HepG2 (cell line): ENCODE measurements around the gene UTP25. TPM values are rescaled to one million over a fixed set of nuclear protein-coding genes. Genes with fewer than 3 reads are reported as not detected.
A peak's percentile ranks its signal among the peaks of the same experiment; 100 is the strongest.

ENCODE experiments used
- ATAC-seq: fragments of 200-7000 bp; cut with Tn5 transposase; 3 replicates; pipeline ENCODE4 v1.9.1; 2020; ENCODE audit warnings: mild to moderate bottlenecking, moderate library complexity
- BruUV-seq: library from RNA; stranded (reverse); fragments of 400-500 nt; replicated peaks from 2 replicates; lab custom pipeline; 2021; lab: Mats Ljungman, UMichigan
- CTCF ChIA-PET: fragments of 300-600 bp; formaldehyde crosslinking; extraction: SDS; loops from one replicate; lab custom pipeline; 2021; ENCODE audit warnings: low total read pairs, inconsistent platforms, low intra/inter-chr PET ratio; lab: Yijun Ruan, JAX
- POLR2A ChIA-PET: fragments of 350-600 bp; sonication (Branson Sonifier 250); formaldehyde crosslinking; loops from one replicate; lab custom pipeline; 2020; ENCODE audit warnings: antibody characterized with exemption, inconsistent platforms; lab: Yijun Ruan, JAX
- DNase-seq: peaks from one replicate; pipeline ENCODE4 v3.0.0-alpha.2; 2015; ENCODE audit warnings: low spot score
- FAIRE-seq: peaks from 3 replicates; lab custom pipeline; 2011; peaks lifted over from hg19 to GRCh38; lab: Jason Lieb, UNC
- H2AFZ ChIP-seq: one replicate; pipeline ENCODE4 v1.6.1; 2011; ENCODE audit warnings: low read length, inconsistent platforms
- H3K27ac ChIP-seq: fragments of 300-600 bp; 3 replicates; pipeline ENCODE4 v1.8.0; 2011; ENCODE audit warnings: mixed run types, mild to moderate bottlenecking, mixed read lengths, low read length, inconsistent platforms; ENCODE audit not compliant: insufficient read depth; ENCODE audit errors: extremely low read length
- H3K27me3 ChIP-seq, 2 experiments: fragments of 200-600 bp in 1 of 2; 2 replicates in 1 of 2; 3 replicates in 1 of 2; pipeline versions ENCODE4 v1.6.0 to v1.8.0; 2011; ENCODE audit warnings: low read length in 2 of 2, mild to moderate bottlenecking in 2 of 2, moderate library complexity in 2 of 2, inconsistent platforms in 1 of 2; ENCODE audit not compliant: insufficient read depth in 2 of 2, control insufficient read depth in 1 of 2
- H3K36me3 ChIP-seq, 2 experiments: fragments of 200-600 bp in 1 of 2; replicated peaks in 1 of 2; 2 replicates in 1 of 2; 3 replicates in 1 of 2; pipeline versions ENCODE4 v1.5.1 to v1.8.0; 2011; ENCODE audit warnings: low read length in 2 of 2, inconsistent platforms in 1 of 2; ENCODE audit not compliant: insufficient read depth in 2 of 2, control insufficient read depth in 1 of 2
- H3K4me1 ChIP-seq: 2 replicates; pipeline ENCODE4 v1.5.1; 2012; ENCODE audit warnings: low read length, inconsistent platforms; ENCODE audit not compliant: insufficient read depth
- H3K4me2 ChIP-seq: 2 replicates; pipeline ENCODE4 v1.6.0; 2011; ENCODE audit warnings: low read depth, low read length, inconsistent platforms
- H3K4me3 ChIP-seq, 3 experiments: fragments of 200-600 bp in 1 of 3; sonication (generic), shearing (Covaris generic) in 1 of 3; replicated peaks in 1 of 3; 2 replicates each; pipeline ENCODE4 v1.5.1; 2011 to 2016; ENCODE audit warnings: low read length in 3 of 3, inconsistent platforms in 2 of 3, low read depth in 2 of 3, mild to moderate bottlenecking in 2 of 3, control low read depth in 1 of 3, mixed read lengths in 1 of 3; ENCODE audit not compliant: insufficient read depth in 1 of 3
- H3K79me2 ChIP-seq: one replicate; pipeline ENCODE4 v1.6.1; 2011; ENCODE audit warnings: low read length, inconsistent platforms; ENCODE audit not compliant: insufficient read depth
- H3K9ac ChIP-seq: 2 replicates; pipeline ENCODE4 v1.6.0; 2011; ENCODE audit warnings: mild to moderate bottlenecking, low read depth, low read length, inconsistent platforms; ENCODE audit not compliant: insufficient read depth
- H3K9me3 ChIP-seq: 2 replicates; pipeline ENCODE4 v1.5.1; 2012; ENCODE audit warnings: mild to moderate bottlenecking, low read length
- H4K20me1 ChIP-seq: 2 replicates; pipeline ENCODE4 v1.6.0; 2011; ENCODE audit warnings: inconsistent platforms, mild to moderate bottlenecking, low read length, moderate library complexity; ENCODE audit not compliant: insufficient read depth
- FOSL2 ChIP-seq: sonication (generic); formaldehyde crosslinking; IDR thresholded peaks from 2 replicates; pipeline ENCODE4 v1.4.0; 2020; ENCODE audit warnings: missing genetic modification reagents
- ZNF644 ChIP-seq: IDR thresholded peaks from 2 replicates; pipeline ENCODE4 v1.6.1; 2016; ENCODE audit warnings: low read depth
- WGBS: methylation state at CpG from one replicate; pipeline ENCODE4 v1.1.6; 2017; ENCODE audit warnings: low lambda C conversion rate; 5-methylcytosine and 5-hydroxymethylcytosine counted together
- in situ Hi-C: cut with HindIII; loops from 2 replicates; pipeline ENCODE4 v1.10.0; 2017; ENCODE audit warnings: low pct_unique_long_range_greater_than_20kb; ENCODE audit not compliant: extremely low pct_ligation_motif_present
- intact Hi-C: fragments of 100-400 bp; cut with micrococcal nuclease; formaldehyde crosslinking; loops from one replicate; pipeline ENCODE4 v1.10.0; 2022; ENCODE audit not compliant: unreplicated experiment
- polyA plus RNA-seq, 8 experiments: library from polyadenylated mRNA; depleted of rRNA in 3 of 8; stranded (reverse) in 7 of 8; unstranded in 1 of 8; fragments of >200 nt; fragmentation: Illumina TruSeq in 4 of 8; extraction: Trizol in 4 of 8; gene quantifications; 2 replicates each; pipeline versions ENCODE4 v1.2.1 to v1.2.3, GENCODE V29; 2011 to 2016; ENCODE audit warnings: low read depth in 4 of 8, missing spikeins in 1 of 8, mixed read lengths in 1 of 8; ENCODE audit not compliant: insufficient read depth in 1 of 8
- total RNA-seq, 5 experiments: library from RNA; depleted of rRNA; stranded (reverse); fragments of >200 nt; fragmentation: Illumina TruSeq; extraction: Trizol; gene quantifications; 2 replicates each; pipeline ENCODE4 v1.2.3, GENCODE V29; 2016; ENCODE audit warnings: low read depth in 1 of 5
- TF ChIP-seq, protein P1 (sequence below): IDR thresholded peaks from 2 replicates; pipeline ENCODE4 v1.6.1; 2016; ENCODE audit warnings: low read depth, missing genetic modification reagents, missing compliant biosample characterization
- TF ChIP-seq, protein P2 (sequence below): IDR thresholded peaks from 2 replicates; pipeline ENCODE4 v1.4.0; 2020; ENCODE audit warnings: mild to moderate bottlenecking, missing genetic modification reagents

UTP25 gene
- total and polyA plus RNA-seq, 2 of the 13 experiments (the other 11 are each of a cell fraction or from before 2014, with no cell fraction given), result 4.8 to 5.7 TPM

DNA sequence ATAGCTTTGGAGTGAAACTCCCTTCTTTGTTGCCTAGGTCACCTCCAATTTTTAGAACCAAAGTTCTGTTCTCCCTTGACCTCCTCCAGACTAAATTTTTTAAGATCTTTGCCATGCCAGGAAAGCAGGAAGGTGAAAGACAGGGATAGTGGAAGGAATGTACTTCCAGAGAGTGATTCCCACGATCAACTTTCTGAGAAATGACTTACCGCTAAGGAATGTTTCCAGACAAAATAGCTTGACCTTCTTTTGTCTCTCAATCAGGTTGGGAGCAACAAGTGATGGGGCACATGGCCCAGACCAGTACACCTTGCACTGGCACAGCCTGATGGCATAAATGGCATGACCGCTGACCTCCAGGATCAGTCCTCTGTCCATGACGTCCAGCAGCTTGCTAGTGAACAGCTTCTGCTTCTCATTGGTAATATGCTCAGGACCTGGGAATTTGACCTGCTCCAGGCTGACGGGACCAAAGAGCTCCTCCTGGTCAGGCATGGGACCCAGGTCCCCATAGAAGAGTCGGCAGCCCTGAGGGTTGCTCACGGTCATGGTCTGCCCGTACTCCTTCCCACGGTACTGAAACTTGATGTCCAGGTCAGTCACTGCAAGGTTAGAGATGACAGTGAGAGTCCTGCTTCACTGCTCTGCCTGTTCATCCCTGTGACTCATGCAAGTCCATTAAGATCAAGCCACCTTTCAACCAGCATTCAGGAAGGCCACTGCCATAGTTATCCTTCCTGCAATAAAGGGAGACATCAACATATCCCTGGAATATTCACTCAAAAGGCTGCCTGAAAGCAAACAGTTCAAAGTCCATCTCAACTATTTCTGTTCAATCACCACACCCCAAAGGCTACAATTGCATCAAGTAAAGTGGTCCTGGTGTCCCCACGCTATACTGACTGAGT lies 37.2 kb upstream of the UTP25 start:
- no peak overlapping the region for H3K27ac ChIP-seq
- ChIA-PET POLR2A (no interaction called here), CTCF (no interaction called here)
- no TSS peak for BruUV-seq
- peak overlapping the region; percentile 26; the same call in 1 of the 2 replicates for H3K4me2 ChIP-seq
- peaks cover 11% of the 10 kb centered on the region for H3K4me1 ChIP-seq
- H3K9ac ChIP-seq, result no peak overlapping the region
- peak; percentile 80 for ATAC-seq
- H3K4me3 ChIP-seq, result no peak overlapping the region
- no peaks in the 10 kb centered on the region for H3K36me3 ChIP-seq
- H2AFZ ChIP-seq, result no peak overlapping the region
- TF ChIP-seq FOSL2 (CRISPR knock-in tag), result peak; percentile 66
- peak; percentile 66; the same call in 1 of the 2 replicates for TF ChIP-seq ZNF644 (CRISPR knock-in tag)
- TF ChIP-seq, protein P1, sequence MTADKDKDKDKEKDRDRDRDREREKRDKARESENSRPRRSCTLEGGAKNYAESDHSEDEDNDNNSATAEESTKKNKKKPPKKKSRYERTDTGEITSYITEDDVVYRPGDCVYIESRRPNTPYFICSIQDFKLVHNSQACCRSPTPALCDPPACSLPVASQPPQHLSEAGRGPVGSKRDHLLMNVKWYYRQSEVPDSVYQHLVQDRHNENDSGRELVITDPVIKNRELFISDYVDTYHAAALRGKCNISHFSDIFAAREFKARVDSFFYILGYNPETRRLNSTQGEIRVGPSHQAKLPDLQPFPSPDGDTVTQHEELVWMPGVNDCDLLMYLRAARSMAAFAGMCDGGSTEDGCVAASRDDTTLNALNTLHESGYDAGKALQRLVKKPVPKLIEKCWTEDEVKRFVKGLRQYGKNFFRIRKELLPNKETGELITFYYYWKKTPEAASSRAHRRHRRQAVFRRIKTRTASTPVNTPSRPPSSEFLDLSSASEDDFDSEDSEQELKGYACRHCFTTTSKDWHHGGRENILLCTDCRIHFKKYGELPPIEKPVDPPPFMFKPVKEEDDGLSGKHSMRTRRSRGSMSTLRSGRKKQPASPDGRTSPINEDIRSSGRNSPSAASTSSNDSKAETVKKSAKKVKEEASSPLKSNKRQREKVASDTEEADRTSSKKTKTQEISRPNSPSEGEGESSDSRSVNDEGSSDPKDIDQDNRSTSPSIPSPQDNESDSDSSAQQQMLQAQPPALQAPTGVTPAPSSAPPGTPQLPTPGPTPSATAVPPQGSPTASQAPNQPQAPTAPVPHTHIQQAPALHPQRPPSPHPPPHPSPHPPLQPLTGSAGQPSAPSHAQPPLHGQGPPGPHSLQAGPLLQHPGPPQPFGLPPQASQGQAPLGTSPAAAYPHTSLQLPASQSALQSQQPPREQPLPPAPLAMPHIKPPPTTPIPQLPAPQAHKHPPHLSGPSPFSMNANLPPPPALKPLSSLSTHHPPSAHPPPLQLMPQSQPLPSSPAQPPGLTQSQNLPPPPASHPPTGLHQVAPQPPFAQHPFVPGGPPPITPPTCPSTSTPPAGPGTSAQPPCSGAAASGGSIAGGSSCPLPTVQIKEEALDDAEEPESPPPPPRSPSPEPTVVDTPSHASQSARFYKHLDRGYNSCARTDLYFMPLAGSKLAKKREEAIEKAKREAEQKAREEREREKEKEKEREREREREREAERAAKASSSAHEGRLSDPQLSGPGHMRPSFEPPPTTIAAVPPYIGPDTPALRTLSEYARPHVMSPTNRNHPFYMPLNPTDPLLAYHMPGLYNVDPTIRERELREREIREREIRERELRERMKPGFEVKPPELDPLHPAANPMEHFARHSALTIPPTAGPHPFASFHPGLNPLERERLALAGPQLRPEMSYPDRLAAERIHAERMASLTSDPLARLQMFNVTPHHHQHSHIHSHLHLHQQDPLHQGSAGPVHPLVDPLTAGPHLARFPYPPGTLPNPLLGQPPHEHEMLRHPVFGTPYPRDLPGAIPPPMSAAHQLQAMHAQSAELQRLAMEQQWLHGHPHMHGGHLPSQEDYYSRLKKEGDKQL (CRISPR knock-in tag), result no peak
- TF ChIP-seq, protein P2, sequence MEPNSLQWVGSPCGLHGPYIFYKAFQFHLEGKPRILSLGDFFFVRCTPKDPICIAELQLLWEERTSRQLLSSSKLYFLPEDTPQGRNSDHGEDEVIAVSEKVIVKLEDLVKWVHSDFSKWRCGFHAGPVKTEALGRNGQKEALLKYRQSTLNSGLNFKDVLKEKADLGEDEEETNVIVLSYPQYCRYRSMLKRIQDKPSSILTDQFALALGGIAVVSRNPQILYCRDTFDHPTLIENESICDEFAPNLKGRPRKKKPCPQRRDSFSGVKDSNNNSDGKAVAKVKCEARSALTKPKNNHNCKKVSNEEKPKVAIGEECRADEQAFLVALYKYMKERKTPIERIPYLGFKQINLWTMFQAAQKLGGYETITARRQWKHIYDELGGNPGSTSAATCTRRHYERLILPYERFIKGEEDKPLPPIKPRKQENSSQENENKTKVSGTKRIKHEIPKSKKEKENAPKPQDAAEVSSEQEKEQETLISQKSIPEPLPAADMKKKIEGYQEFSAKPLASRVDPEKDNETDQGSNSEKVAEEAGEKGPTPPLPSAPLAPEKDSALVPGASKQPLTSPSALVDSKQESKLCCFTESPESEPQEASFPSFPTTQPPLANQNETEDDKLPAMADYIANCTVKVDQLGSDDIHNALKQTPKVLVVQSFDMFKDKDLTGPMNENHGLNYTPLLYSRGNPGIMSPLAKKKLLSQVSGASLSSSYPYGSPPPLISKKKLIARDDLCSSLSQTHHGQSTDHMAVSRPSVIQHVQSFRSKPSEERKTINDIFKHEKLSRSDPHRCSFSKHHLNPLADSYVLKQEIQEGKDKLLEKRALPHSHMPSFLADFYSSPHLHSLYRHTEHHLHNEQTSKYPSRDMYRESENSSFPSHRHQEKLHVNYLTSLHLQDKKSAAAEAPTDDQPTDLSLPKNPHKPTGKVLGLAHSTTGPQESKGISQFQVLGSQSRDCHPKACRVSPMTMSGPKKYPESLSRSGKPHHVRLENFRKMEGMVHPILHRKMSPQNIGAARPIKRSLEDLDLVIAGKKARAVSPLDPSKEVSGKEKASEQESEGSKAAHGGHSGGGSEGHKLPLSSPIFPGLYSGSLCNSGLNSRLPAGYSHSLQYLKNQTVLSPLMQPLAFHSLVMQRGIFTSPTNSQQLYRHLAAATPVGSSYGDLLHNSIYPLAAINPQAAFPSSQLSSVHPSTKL, result 0 out of 2 replicates have a peak, but pooled peaks have one; percentile 24
- peaks cover 0 to 3% of the 10 kb centered on the region in 2 experiments; a peak in 1 of 5 replicates for H3K27me3 ChIP-seq
- H3K79me2 ChIP-seq, result no peaks in the 10 kb centered on the region
- in situ Hi-C loops, result no loop called here
- FAIRE-seq, result no peak
- WGBS, result 23% methylated on average over 7 of the region's 10 CpGs
- no peaks in the 10 kb centered on the region for H4K20me1 ChIP-seq
- no peaks in the 10 kb centered on the region for H3K9me3 ChIP-seq
- DNase-seq, result peak; percentile 63
- intact Hi-C loops, result no loop called here
